HEK293T (cell line): Measurements from ENCODE around the gene PIK3R1.

ENCODE experiments used
- BHLHE40 ChIP-seq: fragments of 450-650 bp; IDR thresholded peaks from 2 replicates; pipeline ENCODE4 v1.6.1; 2016; ENCODE audit warnings: mild to moderate bottlenecking, moderate library complexity, borderline replicate concordance
- LEF1 ChIP-seq: fragments of 450-650 bp; IDR thresholded peaks from 2 replicates; pipeline ENCODE4 v1.6.1; 2017; ENCODE audit warnings: mild to moderate bottlenecking, borderline replicate concordance
- TF ChIP-seq, protein P1 (sequence below): fragments of 450-650 bp; IDR thresholded peaks from 2 replicates; pipeline ENCODE4 v1.6.1; 2016

DNA sequence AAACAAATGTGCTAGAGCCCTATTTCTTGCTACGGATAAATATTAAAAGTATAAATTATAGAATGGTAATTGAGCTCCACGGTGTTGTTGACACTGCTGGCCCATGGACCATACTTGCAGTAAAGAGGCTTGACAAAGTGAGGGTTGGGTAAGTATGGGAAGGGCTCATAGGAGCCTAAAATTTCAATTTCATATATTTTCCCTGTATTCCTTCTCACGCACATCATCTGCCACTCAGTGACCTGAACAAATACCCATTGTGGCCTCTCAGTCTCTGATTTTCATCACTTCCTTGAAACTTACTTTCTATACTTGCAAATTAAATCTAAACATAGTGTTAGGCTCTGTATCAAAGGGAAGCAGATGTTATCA is 116.5 kb downstream of the PIK3R1 start:
- TF ChIP-seq BHLHE40 (no peak), LEF1 (no peak)
- TF ChIP-seq, protein P1, sequence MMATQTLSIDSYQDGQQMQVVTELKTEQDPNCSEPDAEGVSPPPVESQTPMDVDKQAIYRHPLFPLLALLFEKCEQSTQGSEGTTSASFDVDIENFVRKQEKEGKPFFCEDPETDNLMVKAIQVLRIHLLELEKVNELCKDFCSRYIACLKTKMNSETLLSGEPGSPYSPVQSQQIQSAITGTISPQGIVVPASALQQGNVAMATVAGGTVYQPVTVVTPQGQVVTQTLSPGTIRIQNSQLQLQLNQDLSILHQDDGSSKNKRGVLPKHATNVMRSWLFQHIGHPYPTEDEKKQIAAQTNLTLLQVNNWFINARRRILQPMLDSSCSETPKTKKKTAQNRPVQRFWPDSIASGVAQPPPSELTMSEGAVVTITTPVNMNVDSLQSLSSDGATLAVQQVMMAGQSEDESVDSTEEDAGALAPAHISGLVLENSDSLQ = no peak
